CD4-positive, alpha-beta T cell treated with Interferon gamma for 1 hour (primary cell): ENCODE measurements around the gene ABAT.
"Not testable (repeated sequence)": the region's sequence is repeated elsewhere in the genome, so short reads cannot be mapped to it uniquely, and the experiment has no call there.

Source experiments
- DNase-seq: peaks from one replicate; pipeline ENCODE4 v3.0.0-alpha.2; 2020

The ABAT gene

GRCh38 chr16:8795091-8795490, 120.7 kb downstream of the ABAT start:
- DNase-seq: no peak

DNA sequence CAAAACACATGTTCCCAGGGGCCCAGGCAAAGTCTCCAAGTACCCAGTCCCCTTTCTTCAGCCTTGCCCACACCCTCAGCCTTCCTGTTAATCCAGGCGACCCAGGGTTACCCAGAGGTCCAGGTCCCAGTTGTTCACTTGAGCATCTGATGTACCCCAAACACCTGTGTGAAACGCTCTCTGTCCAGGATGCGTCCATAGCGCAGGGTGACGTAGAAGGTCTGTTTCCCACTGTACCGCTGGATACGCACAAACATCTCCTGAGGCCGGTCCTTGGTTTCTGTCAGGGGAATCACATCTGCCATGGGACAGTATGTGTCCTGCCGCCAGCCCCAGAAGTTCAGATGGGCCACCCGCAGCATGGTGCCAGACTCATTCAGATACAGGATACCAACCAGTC, 121.4 kb downstream of the ABAT start:
- DNase-seq: no peak

GRCh38 chr16:8796469-8797363, 122.3 kb downstream of the ABAT start:
- no peak for DNase-seq

DNA sequence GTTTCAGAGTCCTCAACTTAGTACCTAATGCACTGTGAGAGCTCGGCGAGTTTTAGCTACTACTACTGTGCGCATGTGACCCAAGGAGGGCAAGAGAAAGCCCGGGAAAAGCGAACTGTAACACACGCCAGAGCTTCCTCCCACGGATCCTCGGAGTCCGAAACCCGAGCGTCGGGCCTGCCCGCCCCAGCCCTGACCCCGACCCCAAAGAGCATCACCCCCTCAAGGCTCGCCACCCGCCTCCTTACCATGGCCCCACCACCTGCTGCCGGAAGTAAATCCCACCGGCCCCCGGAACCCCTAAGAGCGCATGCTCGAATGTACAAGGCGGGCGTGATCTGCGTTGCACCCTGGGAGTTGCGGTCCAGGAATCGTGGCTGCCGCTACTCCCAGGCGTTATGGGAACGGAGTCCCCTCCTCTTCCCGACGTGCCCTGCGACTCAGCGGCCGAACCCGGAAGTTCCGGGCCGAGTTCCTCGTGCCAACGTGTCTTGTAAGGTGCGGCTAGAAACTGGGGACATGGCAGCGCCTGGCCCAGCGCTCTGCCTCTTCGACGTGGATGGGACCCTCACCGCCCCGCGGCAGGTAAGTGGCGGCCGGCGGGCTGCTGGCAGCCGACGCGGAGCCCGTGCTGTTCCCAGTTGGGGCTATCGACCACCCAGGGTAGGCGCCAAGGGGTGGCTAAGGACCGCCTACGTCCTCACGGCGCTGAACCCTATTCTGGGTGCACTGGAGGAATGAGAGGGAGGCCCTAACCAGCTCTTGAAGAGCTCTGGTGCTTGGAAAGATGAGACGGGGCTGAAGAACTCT, 123.2 kb downstream of the ABAT start, which contains the start of the genes PMM2 and TMEM186:
PMM2 (plus strand) TSS at position 476 of the 810 bp plus-strand sequence; CDS start at position 520, 44 bp downstream.
TMEM186 (minus strand) TSS at position 276 of the 810 bp plus-strand sequence; CDS start at position 251, 25 bp downstream.
- DNase-seq: peak; percentile 95

GRCh38 chr16:8798174-8798527, 123.7 kb downstream of the ABAT start:
- no peak for DNase-seq

GRCh38 chr16:8798535-8799157, 124.2 kb downstream of the ABAT start:
- DNase-seq: no peak

DNA sequence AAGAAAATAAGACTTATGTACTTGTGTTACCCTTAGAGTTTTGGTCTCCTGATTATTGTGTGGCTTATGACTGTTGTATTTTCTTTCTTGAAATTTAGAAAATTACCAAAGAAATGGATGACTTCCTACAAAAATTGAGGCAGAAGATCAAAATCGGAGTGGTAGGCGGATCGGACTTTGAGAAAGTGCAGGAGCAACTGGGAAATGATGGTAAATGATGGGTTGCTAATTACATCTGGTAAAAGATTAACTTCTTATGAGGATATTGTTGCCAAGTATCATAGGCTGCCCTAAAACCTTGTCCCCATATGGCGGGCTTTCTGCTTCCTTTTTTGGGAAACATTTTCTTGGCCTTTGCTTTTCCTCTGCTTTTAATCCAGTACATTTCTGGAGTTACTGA, 127.3 kb downstream of the ABAT start:
- DNase-seq: no peak

DNA sequence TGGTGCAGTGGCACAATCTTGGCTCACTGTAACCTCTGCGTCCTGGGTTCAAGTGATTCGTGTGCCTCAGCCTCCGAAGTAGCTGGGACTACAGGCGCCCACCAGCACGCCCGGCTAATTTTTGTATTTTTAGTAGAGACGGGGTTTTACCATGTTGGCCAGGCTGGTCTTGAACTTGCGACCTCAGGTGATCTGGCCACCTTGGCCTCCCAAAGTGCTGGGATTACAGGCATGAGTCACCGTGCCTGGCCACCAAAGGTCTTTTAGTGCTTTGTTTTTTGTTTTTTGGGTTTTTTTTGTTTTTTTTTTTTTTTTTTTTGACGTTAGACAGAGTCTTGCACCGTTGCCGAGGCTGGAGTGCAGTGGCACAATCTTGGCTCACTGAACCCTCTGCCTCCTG, 129.3 kb downstream of the ABAT start:
- not testable (repeated sequence) for DNase-seq

DNA sequence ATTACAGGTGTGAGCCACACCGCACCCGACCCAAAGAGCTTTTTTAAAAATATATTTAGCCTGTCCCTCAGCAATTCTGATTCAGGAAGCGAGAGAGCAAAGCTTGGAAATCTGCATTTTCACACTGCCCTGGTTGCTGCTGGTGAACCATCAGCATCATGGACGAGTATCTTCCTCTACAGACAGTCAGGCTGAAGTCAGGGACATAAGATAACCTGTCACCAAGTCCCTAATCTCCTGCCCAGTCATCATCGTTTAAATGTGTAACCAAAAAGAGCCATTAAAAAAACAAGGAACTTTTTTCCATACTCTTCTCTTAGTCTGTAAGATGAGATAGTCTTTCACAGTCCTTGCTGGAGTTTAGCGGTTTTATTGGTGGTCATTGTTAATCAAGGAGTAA, 129.9 kb downstream of the ABAT start:
- DNase-seq: no peak

GRCh38 chr16:8806272-8806983, 132.0 kb downstream of the ABAT start:
- no peak for DNase-seq

- no peak for DNase-seq
Observed at GRCh38 chr16:8807189-8807588, 132.8 kb downstream of the ABAT start.

DNA sequence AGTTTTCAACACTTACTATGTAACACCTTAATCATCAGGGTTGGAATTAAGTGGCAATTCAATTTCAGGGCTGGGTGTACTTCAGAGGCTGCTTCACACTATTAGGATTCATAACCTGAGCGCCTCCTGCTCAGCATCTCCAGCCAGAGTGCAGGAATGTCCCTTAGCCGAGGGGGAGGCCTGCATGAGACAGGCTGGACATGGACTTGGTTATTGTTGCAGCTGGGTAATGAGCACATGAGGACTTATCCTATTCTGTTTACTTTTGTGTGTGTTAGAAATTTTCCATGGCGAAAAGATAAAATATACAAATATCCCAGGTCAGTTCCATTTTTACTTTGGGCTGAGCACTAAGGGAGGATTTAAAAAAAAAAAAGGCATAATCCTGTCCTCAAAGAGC, 133.6 kb downstream of the ABAT start:
- DNase-seq: no peak

GRCh38 chr16:8808613-8809353, 134.4 kb downstream of the ABAT start:
- no peak for DNase-seq

GRCh38 chr16:8812162-8812843, 137.9 kb downstream of the ABAT start:
- DNase-seq: no peak

- no peak for DNase-seq
Observed at GRCh38 chr16:8814095-8814806, 139.8 kb downstream of the ABAT start.

GRCh38 chr16:8816967-8817655, 142.7 kb downstream of the ABAT start:
- no peak for DNase-seq

DNA sequence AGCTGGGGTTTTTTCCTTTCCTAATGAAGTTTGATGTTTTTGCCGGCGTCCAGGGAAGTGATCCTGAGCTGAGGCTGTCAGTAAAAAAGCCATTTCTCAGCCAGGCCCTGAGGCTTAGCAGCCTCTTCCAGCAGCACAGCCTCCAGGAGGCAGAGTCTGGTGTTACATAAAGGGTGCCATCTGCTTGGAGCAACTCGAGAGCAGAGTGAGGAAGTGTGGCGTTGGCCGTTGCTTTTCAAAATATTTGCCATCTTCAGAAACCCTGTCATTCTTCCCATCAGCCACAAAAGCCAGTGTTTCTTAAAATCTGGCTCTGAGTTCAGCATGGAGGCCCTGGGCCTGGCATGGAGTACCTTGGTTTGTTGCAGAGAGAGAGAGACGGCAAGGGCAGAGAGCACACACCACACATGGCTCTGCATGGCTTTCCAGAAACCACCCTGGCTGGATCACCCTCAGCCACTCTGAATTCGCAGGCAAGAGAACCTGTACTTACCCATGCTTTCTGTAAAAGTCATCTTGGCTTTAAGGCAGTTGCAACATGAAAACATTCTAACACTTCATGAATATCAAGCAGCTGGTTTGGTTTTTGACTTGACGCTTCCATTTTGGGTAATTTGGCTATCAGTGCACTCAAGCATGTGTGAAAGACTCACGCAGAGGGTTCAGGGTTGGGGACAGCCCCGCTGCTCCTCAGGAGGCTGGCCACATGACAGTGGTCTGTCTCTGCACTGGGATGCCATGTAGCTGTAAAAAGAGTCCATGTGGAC, 144.3 kb downstream of the ABAT start:
- DNase-seq: no peak

- no peak for DNase-seq
Observed at GRCh38 chr16:8819411-8820034, 145.1 kb downstream of the ABAT start.

- no peak for DNase-seq
Observed at GRCh38 chr16:8822403-8822802, 148.0 kb downstream of the ABAT start.
